ENCODE results near the gene RBPJL. TPM values are rescaled to one million over a fixed set of nuclear protein-coding genes. Genes with fewer than 3 reads are reported as not detected.

The RBPJL gene
- total and polyA plus RNA-seq, 2 of the 13 experiments (the other 11 are each of a cell fraction or from before 2014, with no cell fraction given): not detected

- TF ChIP-seq ZNF781 (CRISPR knock-in tag; IDR thresholded peaks at IDR 0.05; ENCODE audit: borderline replicate concordance, not compliant biosample characterization) (peak; percentile 4), ZFP37 (CRISPR knock-in tag; IDR thresholded peaks at IDR 0.05; ENCODE audit: borderline replicate concordance) (no peak), ZBTB38 (CRISPR knock-in tag; IDR thresholded peaks at IDR 0.05) (no peak), POGZ (CRISPR knock-in tag; IDR thresholded peaks at IDR 0.05) (no peak), ZNF567 (CRISPR knock-in tag; IDR thresholded peaks at IDR 0.05; ENCODE audit: borderline replicate concordance) (0 out of 2 replicates have a peak, but pooled peaks have one; percentile 20)
These were observed 34.3 kb downstream of the RBPJL start (continued) for GRCh38 chr20:45340951-45341350.

GRCh38 chr20:45341579-45341938, 34.9 kb downstream of the RBPJL start:
- Histone ChIP-seq H3K79me2 (ENCODE audit: insufficient read depth, low read length) (peaks cover 57% of the 10 kb centered on the region), H3K4me2 (ENCODE audit: low read depth, low read length) (peak overlapping the region; percentile 99), H3K9me3 (ENCODE audit: low read length) (no peaks in the 10 kb centered on the region), H3K9ac (ENCODE audit: insufficient read depth, low read depth, low read length) (peak overlapping the region; percentile 66), H3K4me1 (ENCODE audit: insufficient read depth, low read length) (peaks cover 100% of the 10 kb centered on the region), H3K27ac (ENCODE audit: extremely low read length, insufficient read depth, low read length) (peak overlapping the region; percentile 80), H3K4me3 (replicated peaks in 1 of 3; ENCODE audit: insufficient read depth in 1 of 3, low read depth in 2 of 3, low read length in 3 of 3) (peak overlapping the region; percentile 49 to 87 (median 54)), H3K36me3 (replicated peaks in 1 of 2; ENCODE audit: control insufficient read depth in 1 of 2, insufficient read depth in 2 of 2, low read length in 2 of 2) (no peaks in the 10 kb centered on the region), H2AFZ (ENCODE audit: low read length) (no peak overlapping the region), H3K27me3 (ENCODE audit: control insufficient read depth in 1 of 2, insufficient read depth in 2 of 2, low read length in 2 of 2) (no peaks in the 10 kb centered on the region), H4K20me1 (ENCODE audit: insufficient read depth, low read length) (peaks cover 5% of the 10 kb centered on the region; the same call in 1 of the 2 replicates)
- ChIA-PET POLR2A (interaction anchor here (0.7 to 23.9 kb wide), 13 partner anchors 9 to 593 kb away, joined by 3 to 1422 read pairs (median 8); partner anchors contain the start of genes PIGT, SDC4 and SYS1), CTCF (ENCODE audit: low intra/inter-chr PET ratio, low total read pairs) (no interaction called here)
- ATAC-seq: no peak; the same call in 2 of the 3 replicates
- FAIRE-seq: no peak
- BruUV-seq (replicated peaks): no TSS peak
- no peak for DNase-seq (ENCODE audit: low spot score)
- intact Hi-C loops (cut with micrococcal nuclease; ENCODE audit: unreplicated experiment): loop anchor here (5.0 kb wide), 2 partner anchors 76 to 631 kb away; partner anchors contain the start of genes PIGT and ZNF335
- in situ Hi-C loops (cut with HindIII; ENCODE audit: extremely low pct_ligation_motif_present, low pct_unique_long_range_greater_than_20kb): no loop called here
- 3% methylated on average over 3 of the region's 3 CpGs for WGBS (ENCODE audit: low lambda C conversion rate)
- no peak for TF ChIP-seq ZNF660 (CRISPR knock-in tag; IDR thresholded peaks at IDR 0.05; ENCODE audit: borderline replicate concordance, low read depth)
- TF ChIP-seq KLF9 (CRISPR knock-in tag; IDR thresholded peaks at IDR 0.05; ENCODE audit: low read depth): no peak
- 0 out of 2 replicates have a peak, but pooled peaks have one; percentile 34 for TF ChIP-seq TOPORS (CRISPR knock-in tag; IDR thresholded peaks at IDR 0.05)
- TF ChIP-seq NCOA5 (CRISPR knock-in tag; IDR thresholded peaks at IDR 0.05): no peak
- TF ChIP-seq KAT7 (CRISPR knock-in tag; IDR thresholded peaks at IDR 0.05; ENCODE audit: borderline replicate concordance): no peak
- no peak for TF ChIP-seq SIN3B (IDR thresholded peaks at IDR 0.05; ENCODE audit: low read length)
- no peak for TF ChIP-seq ZNF503 (CRISPR knock-in tag; IDR thresholded peaks at IDR 0.05)
- no peak for TF ChIP-seq CSRNP2 (CRISPR knock-in tag; conservative IDR thresholded peaks at IDR 0.05; ENCODE audit: low read depth)
- no peak for TF ChIP-seq ZNF777 (CRISPR knock-in tag; IDR thresholded peaks at IDR 0.05)
- TF ChIP-seq LCORL (IDR thresholded peaks at IDR 0.05): no peak
- no peak for TF ChIP-seq LCORL (CRISPR knock-in tag; IDR thresholded peaks at IDR 0.05)
- no peak for TF ChIP-seq ZNF850 (CRISPR knock-in tag; conservative IDR thresholded peaks at IDR 0.05)

Measured in HepG2 (cell line).